ENCODE data around the gene ADSL. TPM values are rescaled to one million over a fixed set of nuclear protein-coding genes. Genes with fewer than 3 reads are reported as not detected.

Gene ADSL
- total and polyA plus RNA-seq, 2 of the 8 experiments (the other 6 are each of a cell fraction or from before 2014, with no cell fraction given), result 197 to 218 TPM

- TF ChIP-seq CHD7 (IDR thresholded peaks at IDR 0.05; ENCODE audit: insufficient replicate concordance, low read length) (no peak), TEAD4 (IDR thresholded peaks at IDR 0.05; ENCODE audit: low read depth, low read length) (no peak), SP2 (IDR thresholded peaks at IDR 0.05; ENCODE audit: low read length) (no peak), SRF (IDR thresholded peaks at IDR 0.05; ENCODE audit: low read depth, low read length) (no peak), POLR2AphosphoS5 (IDR thresholded peaks at IDR 0.05; ENCODE audit: low read depth, low read length) (no peak), SP4 (IDR thresholded peaks at IDR 0.05; ENCODE audit: low read length) (no peak), JUND (IDR thresholded peaks at IDR 0.05; ENCODE audit: low read length) (no peak), CEBPB (IDR thresholded peaks at IDR 0.05; ENCODE audit: low read depth, low read length) (no peak), USF2 (IDR thresholded peaks at IDR 0.05; ENCODE audit: low read length) (no peak), RXRA (IDR thresholded peaks at IDR 0.05; ENCODE audit: insufficient read depth, low read depth, low read length) (no peak), JUN (IDR thresholded peaks at IDR 0.05; ENCODE audit: low read depth, low read length) (no peak), TAF7 (optimal IDR thresholded peaks at IDR 0.05; ENCODE audit: borderline replicate concordance, low read depth, low read length) (no peak)
Measured at GRCh38 chr22:40419718-40420117, 73.4 kb downstream of the ADSL start (continued).

All from H1 (cell line).